Mesendoderm (in vitro differentiated cells): ENCODE results near the gene BTG1. TPM values are rescaled to one million over a fixed set of nuclear protein-coding genes. Genes with fewer than 3 reads are reported as not detected.
"Not testable (repeated sequence)": the region's sequence is repeated elsewhere in the genome, so short reads cannot be mapped to it uniquely, and the experiment has no call there.

ENCODE experiments used
- DNase-seq: peaks from one replicate; pipeline ENCODE4 v3.0.0; 2013
- H2AK5ac ChIP-seq: 2 replicates; pipeline ENCODE4 v1.6.1; 2013; ENCODE audit warnings: low read length, inconsistent platforms
- H2BK120ac ChIP-seq: 2 replicates; pipeline ENCODE4 v1.6.1; 2013; ENCODE audit warnings: low read depth, mild to moderate bottlenecking, low read length, moderate library complexity, mixed read lengths
- H2BK15ac ChIP-seq: replicated peaks from 2 replicates; pipeline ENCODE4 v1.6.1; 2013; ENCODE audit warnings: low read depth, mild to moderate bottlenecking, moderate library complexity
- H2BK5ac ChIP-seq: 2 replicates; pipeline ENCODE4 v1.6.1; 2013; ENCODE audit warnings: low read length, inconsistent platforms
- H3K18ac ChIP-seq: 2 replicates; pipeline ENCODE4 v1.6.1; 2013; ENCODE audit warnings: mild to moderate bottlenecking, low read length, mixed read lengths
- H3K23ac ChIP-seq: one replicate; pipeline ENCODE4 v1.6.1; 2013; ENCODE audit warnings: low read length
- H3K27ac ChIP-seq: 2 replicates; pipeline ENCODE4 v1.5.1; 2013; ENCODE audit warnings: low read depth, mild to moderate bottlenecking, inconsistent platforms, low read length, moderate library complexity
- H3K27me3 ChIP-seq: 2 replicates; pipeline ENCODE4 v1.6.1; 2013; ENCODE audit warnings: low read length, control low read depth, mild to moderate bottlenecking, inconsistent platforms; ENCODE audit not compliant: insufficient read depth, poor library complexity
- H3K36me3 ChIP-seq: 2 replicates; pipeline ENCODE4 v1.6.1; 2013; ENCODE audit warnings: low read length, inconsistent platforms; ENCODE audit not compliant: control insufficient read depth, insufficient read depth
- H3K4ac ChIP-seq: one replicate; pipeline ENCODE4 v1.6.1; 2013; ENCODE audit warnings: low read depth, mild to moderate bottlenecking, low read length, moderate library complexity
- H3K4me1 ChIP-seq: 2 replicates; pipeline ENCODE4 v1.6.1; 2013; ENCODE audit warnings: low read depth, low read length, inconsistent platforms; ENCODE audit not compliant: control insufficient read depth
- H3K4me2 ChIP-seq: 2 replicates; pipeline ENCODE4 v1.6.1; 2013; ENCODE audit warnings: low read length
- H3K4me3 ChIP-seq: 2 replicates; pipeline ENCODE4 v1.5.1; 2013; ENCODE audit warnings: mild to moderate bottlenecking, low read length
- H3K56ac ChIP-seq: one replicate; pipeline ENCODE4 v1.6.1; 2013; ENCODE audit warnings: low read length
- H3K79me1 ChIP-seq: 2 replicates; pipeline ENCODE4 v1.6.1; 2013; ENCODE audit warnings: low read length, inconsistent platforms
- H3K79me2 ChIP-seq: 2 replicates; pipeline ENCODE4 v1.6.1; 2013; ENCODE audit warnings: mild to moderate bottlenecking, low read length; ENCODE audit not compliant: control insufficient read depth, insufficient read depth
- H3K9ac ChIP-seq: 2 replicates; pipeline ENCODE4 v1.6.1; 2013; ENCODE audit warnings: low read length, inconsistent platforms
- H4K5ac ChIP-seq: one replicate; pipeline ENCODE4 v1.6.1; 2013; ENCODE audit warnings: low read length
- H4K8ac ChIP-seq: one replicate; pipeline ENCODE4 v1.6.1; 2013; ENCODE audit warnings: low read depth, mild to moderate bottlenecking, control low read depth, low read length, moderate library complexity
- WGBS: extraction: QIAGEN DNeasy Blood & Tissue Kit; methylation state at CpG from one replicate; pipeline ENCODE4 v1.1.7; 2013; ENCODE audit warnings: low lambda C conversion rate, missing lambda C conversion rate; ENCODE audit not compliant: insufficient coverage; ENCODE audit errors: extremely low coverage; 5-methylcytosine and 5-hydroxymethylcytosine counted together
- small RNA-seq: library from polyadenylated mRNA; stranded (forward); fragments of <200 nt; extraction: miRNeasy Mini kit (QIAGEN cat#:217004); gene quantifications from one replicate; pipeline ENCODE3, GENCODE V24; 2013; ENCODE audit not compliant: insufficient read depth

BTG1 gene

DNA sequence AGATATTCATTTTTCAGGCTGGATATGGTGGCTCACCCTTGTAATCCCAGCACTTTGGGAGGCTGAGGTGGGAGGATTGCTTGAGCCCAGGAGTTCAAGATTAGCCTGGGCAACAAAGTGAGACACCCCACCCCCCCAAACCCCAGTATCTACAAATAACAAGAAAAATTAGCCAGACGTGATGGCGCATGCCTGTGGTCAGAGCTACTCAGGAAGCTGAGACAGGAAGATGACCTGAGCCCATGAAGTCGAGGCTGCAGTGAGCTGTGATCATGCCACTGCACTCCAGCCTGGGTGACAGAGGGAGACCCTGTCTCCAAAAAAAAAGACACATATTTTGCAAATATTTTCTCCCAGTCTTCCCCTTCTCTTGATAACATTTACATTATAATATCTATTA is 51.3 kb downstream of the BTG1 start:
- DNase-seq, result not testable (repeated sequence)

More for the DNA sequence above, 51.3 kb downstream of the BTG1 start:
- no CpG with 5 or more reads among the region's 3 CpGs for WGBS
- H2BK120ac ChIP-seq, H3K9ac ChIP-seq, H3K4me2 ChIP-seq, H3K27me3 ChIP-seq, H3K27ac ChIP-seq, H2AK5ac ChIP-seq, H2BK5ac ChIP-seq, H3K18ac ChIP-seq, H3K56ac ChIP-seq, H2BK15ac ChIP-seq, H3K79me2 ChIP-seq, H4K8ac ChIP-seq, H3K36me3 ChIP-seq, H4K5ac ChIP-seq, H3K4me3 ChIP-seq, H3K23ac ChIP-seq, H3K4me1 ChIP-seq, H3K4ac ChIP-seq, H3K79me1 ChIP-seq: not testable (repeated sequence)

Small RNA genes lying within 50 kb of the gene (small RNA-seq; reads per million reads assigned to genes)
- not detected for gene RF00019
